SHP77 treated with DMSO at 0.1 percent for 48 hours (cell line): Measurements from ENCODE around the gene WDR7.

Source experiments
- DNase-seq: peaks from one replicate; lab custom pipeline; 2025; lab: John Stamatoyannopoulos, UW

Gene WDR7

GRCh38 chr18:56992777-56993176 is 341.6 kb downstream of the WDR7 start:
- no peak for DNase-seq

GRCh38 chr18:56995579-56996188 is 344.5 kb downstream of the WDR7 start:
- DNase-seq = no peak

- DNase-seq = no peak
Measured at GRCh38 chr18:56997200-56997599, 346.0 kb downstream of the WDR7 start.

GRCh38 chr18:56999823-57000222 is 348.7 kb downstream of the WDR7 start:
- DNase-seq = no peak

DNA sequence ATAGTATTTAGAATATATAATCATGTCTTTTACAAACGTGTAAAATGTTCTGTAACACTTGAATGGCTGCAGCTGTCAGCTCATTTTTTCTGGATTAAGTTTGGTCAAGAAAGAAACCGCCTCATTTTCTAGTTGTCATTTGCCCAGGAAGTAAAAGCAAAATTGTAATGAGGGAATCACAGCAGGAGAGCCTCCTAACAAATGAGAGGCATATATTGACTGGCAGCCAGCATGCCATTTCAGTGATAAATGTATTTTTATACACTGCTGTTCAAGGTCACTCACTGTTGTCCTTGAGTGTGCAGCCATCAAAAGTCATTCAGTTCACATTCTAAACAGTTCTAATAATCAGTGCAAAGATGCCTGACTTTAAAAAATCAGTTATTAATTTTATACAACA is 351.5 kb downstream of the WDR7 start:
- DNase-seq = no peak

DNA sequence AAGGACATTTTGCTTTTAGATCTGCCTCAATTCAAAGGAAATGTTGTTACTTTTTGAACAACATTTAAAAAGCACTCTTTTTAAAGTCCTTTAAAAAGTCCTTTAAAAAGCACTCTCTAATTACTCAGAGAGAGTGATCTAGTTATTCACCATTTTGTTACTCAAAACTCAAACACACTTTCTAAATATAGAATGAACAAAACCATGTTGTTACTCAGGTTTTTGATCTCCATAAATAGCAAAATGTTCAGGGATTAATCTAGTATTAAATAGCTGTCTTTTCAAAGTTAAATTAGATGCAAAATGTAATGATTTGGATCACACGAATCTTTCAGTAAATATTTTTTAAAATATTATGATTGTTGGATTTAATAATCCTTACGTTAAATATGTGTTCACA is 352.2 kb downstream of the WDR7 start:
- no peak for DNase-seq

- DNase-seq = no peak
Measured at GRCh38 chr18:57004366-57005121, 353.4 kb downstream of the WDR7 start.

DNA sequence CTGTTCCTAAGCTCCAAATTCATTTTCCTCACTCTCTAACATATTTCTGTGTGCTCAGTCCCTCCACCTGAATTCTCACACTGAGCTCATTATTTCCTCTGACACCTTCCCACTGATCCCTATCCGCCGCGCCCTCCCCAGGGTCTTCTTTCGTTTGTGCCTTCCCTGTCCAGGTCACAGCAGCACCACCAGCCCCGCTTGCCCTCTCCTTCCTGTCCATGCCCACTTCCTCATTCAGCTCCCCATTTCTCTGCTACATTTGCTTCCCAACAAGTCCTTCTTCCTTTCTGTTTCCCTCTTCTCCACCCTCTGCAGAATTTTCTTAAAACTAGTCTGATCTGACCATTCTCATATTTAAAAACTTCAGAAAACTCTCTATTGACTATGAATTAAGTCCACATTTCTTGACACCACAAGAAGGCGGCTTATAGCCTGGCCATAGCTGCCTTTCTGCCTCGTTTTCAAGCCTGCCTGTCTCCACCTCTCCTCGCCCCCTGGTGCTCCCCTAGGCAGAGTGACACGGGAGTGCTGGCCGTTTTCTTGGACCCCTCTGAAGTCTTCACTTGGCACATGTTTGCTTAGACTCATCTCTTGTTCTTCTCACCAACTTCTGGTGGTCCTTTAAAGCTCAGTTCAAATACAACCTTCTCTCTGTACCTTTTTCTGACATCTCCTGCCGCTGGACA is 357.0 kb downstream of the WDR7 start:
- no peak for DNase-seq

- no peak for DNase-seq
Measured at GRCh38 chr18:57009844-57010243, 358.7 kb downstream of the WDR7 start.

DNA sequence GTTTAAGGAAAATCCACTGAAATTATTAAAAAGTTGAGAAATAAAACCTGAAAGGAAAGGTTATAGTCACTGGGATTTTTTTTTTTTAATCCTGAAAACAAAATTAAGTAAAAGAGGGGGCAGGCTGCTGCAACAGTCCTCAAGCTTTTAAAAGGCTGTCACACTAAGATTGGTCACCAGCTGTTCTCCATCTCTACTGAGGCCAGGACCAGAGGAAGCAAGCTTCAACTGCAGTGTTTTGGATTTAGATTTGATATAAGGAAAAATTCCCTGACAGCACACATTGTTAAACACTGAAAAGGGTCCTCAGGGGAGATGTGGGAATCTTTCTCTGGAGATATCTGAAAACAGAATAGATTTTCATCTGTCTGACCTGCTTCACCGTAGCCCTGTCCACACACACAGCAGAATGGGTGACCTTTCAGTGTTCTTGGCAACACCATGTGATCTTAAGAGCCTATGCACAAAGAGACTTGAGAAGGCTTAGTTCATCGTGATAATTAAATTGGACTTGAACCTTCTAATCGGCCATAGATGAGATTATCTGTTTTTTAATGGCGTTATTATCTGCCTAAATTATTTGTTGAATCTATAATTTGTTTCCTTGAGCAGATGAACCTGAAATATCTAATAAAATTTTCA is 363.7 kb downstream of the WDR7 start:
- no peak for DNase-seq

DNA sequence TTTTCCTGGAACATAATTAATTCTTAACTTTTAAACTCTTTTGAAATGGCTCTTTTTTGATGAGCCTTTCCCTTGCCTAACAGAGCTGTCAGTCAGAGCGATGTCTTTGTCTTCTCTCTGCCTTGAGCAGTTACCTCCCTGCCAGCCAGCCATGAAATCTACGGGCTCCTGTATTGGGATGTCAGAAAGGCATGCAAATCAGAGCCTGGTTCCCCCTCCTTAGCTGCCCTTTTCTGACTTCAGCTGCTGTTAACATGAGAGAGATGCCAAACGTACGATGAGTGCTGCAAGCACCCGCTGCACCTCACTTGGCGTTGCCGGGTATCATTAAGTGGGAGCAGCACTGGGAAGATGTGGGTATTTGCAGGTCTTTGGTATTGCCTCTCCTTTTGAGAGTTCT is 364.3 kb downstream of the WDR7 start:
- DNase-seq = no peak

GRCh38 chr18:57018845-57019244 is 367.7 kb downstream of the WDR7 start:
- no peak for DNase-seq

- no peak for DNase-seq
Measured at GRCh38 chr18:57022716-57023115, 371.6 kb downstream of the WDR7 start.

DNA sequence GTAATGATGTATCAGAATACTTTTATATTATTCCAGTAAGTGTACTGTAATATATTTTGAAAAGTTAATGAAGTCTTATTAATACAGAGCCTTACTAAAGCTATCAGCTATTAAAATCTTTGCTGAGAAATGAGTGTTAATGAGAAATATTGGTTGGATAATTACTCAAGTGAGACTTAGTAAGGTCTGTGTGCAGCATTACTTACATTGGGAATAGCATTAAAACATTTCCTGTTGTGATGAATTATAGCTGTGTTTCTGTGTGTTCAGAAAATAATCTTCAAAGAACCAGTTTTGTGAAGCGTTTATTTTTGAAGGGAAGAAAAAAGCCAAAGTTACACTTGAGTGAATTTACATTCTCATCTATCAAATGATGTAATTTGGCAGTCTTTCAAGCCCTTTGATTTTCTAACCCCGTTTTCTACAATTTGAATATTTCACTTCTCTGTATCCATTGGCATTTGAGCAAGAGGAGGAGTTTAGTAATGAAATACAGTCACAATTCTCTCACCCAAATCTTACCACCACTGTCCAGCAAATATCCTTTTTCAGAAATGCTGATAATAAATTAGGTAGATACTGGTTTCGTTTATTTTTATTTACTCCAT is 372.2 kb downstream of the WDR7 start:
- no peak for DNase-seq

GRCh38 chr18:57025540-57025939 is 374.4 kb downstream of the WDR7 start:
- DNase-seq = no peak

DNA sequence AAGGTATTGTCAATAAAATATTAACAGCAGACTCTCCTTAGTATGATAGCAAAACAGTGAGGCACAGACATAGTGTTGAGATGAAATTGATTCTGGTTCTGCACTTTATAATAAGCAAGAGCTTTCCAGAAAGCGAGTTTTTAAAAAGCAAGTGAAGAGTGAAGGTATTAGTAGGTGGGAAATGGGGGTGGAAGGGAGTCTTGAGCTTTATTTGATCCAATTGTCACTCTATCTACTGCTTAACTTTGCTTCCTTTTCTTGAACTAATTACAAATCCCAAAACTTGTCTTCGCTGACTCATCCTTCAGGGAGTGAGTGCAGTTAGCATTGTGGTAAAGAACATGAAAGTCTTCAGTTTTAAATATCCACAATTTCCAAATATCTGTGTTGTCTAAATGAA is 375.2 kb downstream of the WDR7 start:
- DNase-seq = no peak

GRCh38 chr18:57027190-57027708 is 376.1 kb downstream of the WDR7 start:
- DNase-seq = no peak

- DNase-seq = no peak
Measured at GRCh38 chr18:57029761-57030160, 378.6 kb downstream of the WDR7 start.

DNA sequence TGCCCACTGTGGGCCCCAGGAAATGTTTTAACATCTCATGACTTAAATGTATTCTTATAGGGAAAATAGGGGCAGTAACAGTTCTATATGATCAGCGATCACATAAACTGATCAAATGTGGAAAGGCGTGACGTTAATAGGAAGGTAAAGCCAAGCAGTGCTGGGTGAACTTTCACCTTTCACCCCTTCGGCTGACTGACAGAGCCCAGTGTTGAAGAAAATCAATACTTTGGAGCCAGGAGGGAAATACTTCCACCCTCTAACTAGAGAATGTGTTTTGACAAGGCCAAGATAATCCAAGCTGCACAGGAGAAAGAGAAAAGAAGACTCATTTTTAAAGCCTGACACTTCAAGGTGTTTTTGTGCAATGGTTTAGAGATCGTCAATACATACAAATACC is 379.3 kb downstream of the WDR7 start:
- DNase-seq = no peak

- DNase-seq = no peak
Measured at GRCh38 chr18:57035590-57035989, 384.4 kb downstream of the WDR7 start.

- DNase-seq = no peak
Measured at GRCh38 chr18:57038395-57038794, 387.2 kb downstream of the WDR7 start.

DNA sequence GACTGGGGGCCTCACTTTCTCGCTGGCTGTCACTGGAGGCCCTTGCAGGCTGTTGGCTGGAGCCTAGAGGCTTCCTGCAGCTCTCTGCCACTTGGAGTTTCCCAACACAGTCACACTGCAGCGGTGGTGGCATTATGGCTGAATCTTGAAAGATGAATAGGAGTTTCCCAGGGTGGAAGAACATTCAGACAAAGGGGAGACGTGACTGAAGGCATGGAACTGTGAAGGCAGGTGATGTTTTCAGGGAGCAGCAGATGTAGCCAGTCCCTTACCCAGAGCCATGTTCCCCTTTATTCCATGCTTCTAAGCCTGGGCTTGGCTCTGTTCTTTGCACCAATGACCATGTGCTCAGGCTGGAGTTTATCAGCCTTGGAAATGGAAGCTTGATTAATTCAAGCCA is 389.0 kb downstream of the WDR7 start:
- DNase-seq = no peak
